Stimulated activated CD8-positive, alpha-beta memory T cell treated with anti-CD3 and anti-CD28 coated beads, Interleukin-7, amount 100 ng/mL, for 1 hour (primary cell): ENCODE results near the gene MED26.

ENCODE experiments used
- DNase-seq, 2 donors: peaks; one replicate each; pipeline ENCODE4 v3.0.0-alpha.2; 2020; ENCODE audit warnings: low read depth in 2 of 2

MED26 gene

GRCh38 chr19:16589917-16590316, 38.1 kb downstream of the MED26 start:
- no peak for DNase-seq

- DNase-seq: no peak
Measured at GRCh38 chr19:16588824-16589577, 39.0 kb downstream of the MED26 start.

GRCh38 chr19:16587833-16588823, 39.9 kb downstream of the MED26 start:
- no peak for DNase-seq

- peak in 1 of 2 donors; percentile 23 for DNase-seq
Measured at GRCh38 chr19:16586991-16587832, 40.8 kb downstream of the MED26 start.

GRCh38 chr19:16586477-16586871, 41.5 kb downstream of the MED26 start:
- no peak for DNase-seq

- DNase-seq: no peak
Measured at GRCh38 chr19:16585808-16586476, 42.1 kb downstream of the MED26 start.

- no peak for DNase-seq
Measured at GRCh38 chr19:16585094-16585801, 42.8 kb downstream of the MED26 start.

- DNase-seq: peak; percentile 69 to 71
Measured at GRCh38 chr19:16584248-16585093, 43.5 kb downstream of the MED26 start.

GRCh38 chr19:16582486-16583261, 45.3 kb downstream of the MED26 start:
- DNase-seq: no peak

- DNase-seq: no peak
Measured at GRCh38 chr19:16581971-16582343, 46.0 kb downstream of the MED26 start.

- DNase-seq: no peak
Measured at GRCh38 chr19:16581145-16581970, 46.6 kb downstream of the MED26 start.

- no peak for DNase-seq
Measured at GRCh38 chr19:16579381-16579780, 48.6 kb downstream of the MED26 start.

- DNase-seq: no peak
Measured at GRCh38 chr19:16577531-16577985, 50.4 kb downstream of the MED26 start.

GRCh38 chr19:16576690-16577530, 51.1 kb downstream of the MED26 start:
- no peak for DNase-seq

GRCh38 chr19:16575861-16576689, 51.9 kb downstream of the MED26 start:
- no peak for DNase-seq

- no peak for DNase-seq
Measured at GRCh38 chr19:16575282-16575681, 52.7 kb downstream of the MED26 start.
